Mesenchymal stem cell (in vitro differentiated cells and primary cell): ENCODE results near the gene RFX8.

ENCODE experiments used
- DNase-seq: peaks from one replicate; pipeline ENCODE4 v3.0.0-alpha.2; 2013
- H2AFZ ChIP-seq: one replicate; pipeline ENCODE4 v1.6.1; 2013; ENCODE audit warnings: low read depth, mild to moderate bottlenecking, control low read depth, inconsistent platforms, low read length, moderate library complexity
- H2AK5ac ChIP-seq: 2 replicates; pipeline ENCODE4 v1.6.1; 2013; ENCODE audit warnings: low read length, moderate library complexity, mild to moderate bottlenecking, inconsistent platforms; ENCODE audit not compliant: severe bottlenecking
- H2BK120ac ChIP-seq: one replicate; pipeline ENCODE4 v1.6.1; 2013; ENCODE audit warnings: low read depth, mild to moderate bottlenecking, inconsistent platforms, low read length, moderate library complexity
- H2BK12ac ChIP-seq, 2 experiments: one replicate each; pipeline ENCODE4 v1.6.1; 2013; ENCODE audit warnings: inconsistent platforms in 2 of 2, low read length in 2 of 2, mild to moderate bottlenecking in 2 of 2, moderate library complexity in 2 of 2, control low read depth in 1 of 2
- H2BK15ac ChIP-seq: one replicate; pipeline ENCODE4 v1.6.1; 2013; ENCODE audit warnings: mild to moderate bottlenecking, low read depth, inconsistent platforms; ENCODE audit not compliant: poor library complexity, severe bottlenecking
- H2BK5ac ChIP-seq: 2 replicates; pipeline ENCODE4 v1.6.1; 2013; ENCODE audit warnings: low read depth, mild to moderate bottlenecking, low read length, control low read depth, inconsistent platforms; ENCODE audit not compliant: poor library complexity, severe bottlenecking
- H3K14ac ChIP-seq, 2 experiments: one replicate each; pipeline ENCODE4 v1.6.1; 2013; ENCODE audit warnings: inconsistent platforms in 2 of 2, low read length in 2 of 2, control low read depth in 1 of 2, mild to moderate bottlenecking in 1 of 2, moderate library complexity in 1 of 2
- H3K18ac ChIP-seq, 2 experiments: one replicate each; pipeline ENCODE4 v1.6.1; 2013; ENCODE audit warnings: inconsistent platforms in 2 of 2, low read length in 2 of 2, control low read depth in 1 of 2, low read depth in 1 of 2, mild to moderate bottlenecking in 1 of 2
- H3K23ac ChIP-seq, 2 experiments: one replicate each; pipeline ENCODE4 v1.6.1; 2013; ENCODE audit warnings: inconsistent platforms in 2 of 2, low read length in 2 of 2, mild to moderate bottlenecking in 2 of 2, moderate library complexity in 2 of 2, control low read depth in 1 of 2
- H3K27ac ChIP-seq: 2 replicates; pipeline ENCODE4 v1.5.1; 2013; ENCODE audit warnings: mild to moderate bottlenecking, moderate library complexity, low read length, control low read depth, inconsistent platforms; ENCODE audit not compliant: poor library complexity, severe bottlenecking
- H3K27me3 ChIP-seq, 2 experiments: 2 replicates each; pipeline versions ENCODE4 v1.6.1 to v1.7.0; 2013; ENCODE audit warnings: low read length in 2 of 2, mild to moderate bottlenecking in 2 of 2, moderate library complexity in 2 of 2, control low read depth in 1 of 2, inconsistent platforms in 1 of 2; ENCODE audit not compliant: control insufficient read depth in 1 of 2, insufficient read depth in 1 of 2
- H3K36me3 ChIP-seq, 2 experiments: 2 replicates each; pipeline versions ENCODE4 v1.6.1 to v1.7.0; 2013; ENCODE audit warnings: low read length in 2 of 2, control low read depth in 1 of 2, inconsistent platforms in 1 of 2, low read depth in 1 of 2, mild to moderate bottlenecking in 1 of 2; ENCODE audit not compliant: insufficient read depth in 2 of 2, control insufficient read depth in 1 of 2
- H3K4ac ChIP-seq, 2 experiments: one replicate each; pipeline ENCODE4 v1.6.1; 2013; ENCODE audit warnings: inconsistent platforms in 2 of 2, low read length in 2 of 2, mild to moderate bottlenecking in 2 of 2, moderate library complexity in 2 of 2, control low read depth in 1 of 2, low read depth in 1 of 2
- H3K4me1 ChIP-seq: 2 replicates; pipeline ENCODE4 v1.6.1; 2013; ENCODE audit warnings: low read depth, low read length, control low read depth; ENCODE audit not compliant: control insufficient read depth, insufficient read depth
- H3K4me2 ChIP-seq: 2 replicates; pipeline ENCODE4 v1.6.1; 2013; ENCODE audit warnings: low read length, mild to moderate bottlenecking, inconsistent platforms; ENCODE audit not compliant: poor library complexity, severe bottlenecking
- H3K4me3 ChIP-seq, 2 experiments: 2 replicates each; pipeline versions ENCODE4 v1.5.1 to v1.7.0; 2013; ENCODE audit warnings: low read length in 2 of 2, mild to moderate bottlenecking in 2 of 2, control low read depth in 1 of 2, low read depth in 1 of 2; ENCODE audit not compliant: insufficient read depth in 1 of 2
- H3K79me1 ChIP-seq: replicated peaks from 2 replicates; pipeline ENCODE4 v1.6.1; 2013; ENCODE audit warnings: mild to moderate bottlenecking, control low read depth, low read length, inconsistent platforms; ENCODE audit not compliant: poor library complexity, severe bottlenecking
- H3K9ac ChIP-seq: 2 replicates; pipeline ENCODE4 v1.7.0; 2013; ENCODE audit warnings: mild to moderate bottlenecking, low read length, moderate library complexity
- H3K9me3 ChIP-seq: 2 replicates; pipeline ENCODE4 v1.7.0; 2013; ENCODE audit warnings: mild to moderate bottlenecking, low read length; ENCODE audit not compliant: control insufficient read depth
- H4K8ac ChIP-seq: one replicate; pipeline ENCODE4 v1.6.1; 2013; ENCODE audit warnings: inconsistent platforms, mild to moderate bottlenecking, low read length, moderate library complexity
- H4K91ac ChIP-seq: one replicate; pipeline ENCODE4 v1.6.1; 2013; ENCODE audit warnings: mild to moderate bottlenecking, low read length, inconsistent platforms
- WGBS: methylation state at CpG from one replicate; pipeline ENCODE4 v1.1.7; 2013; ENCODE audit warnings: mixed read lengths; 5-methylcytosine and 5-hydroxymethylcytosine counted together

Gene RFX8

GRCh38 chr2:101428422-101429176 lies 46.3 kb downstream of the RFX8 start:
- H3K14ac ChIP-seq = no peak overlapping the region
- no peak overlapping the region for H2AK5ac ChIP-seq
- H3K36me3 ChIP-seq = peaks cover 0 to 67% of the 10 kb centered on the region in 2 experiments
- no peaks in the 10 kb centered on the region for H3K4me1 ChIP-seq
- H3K27me3 ChIP-seq = no peaks in the 10 kb centered on the region
- no peak overlapping the region for H2BK12ac ChIP-seq
- 78% methylated on average over 7 of the region's 10 CpGs for WGBS
- H2BK120ac ChIP-seq = no peak overlapping the region
- no peaks in the 10 kb centered on the region for H3K79me1 ChIP-seq
- DNase-seq = no peak
- H2BK5ac ChIP-seq = no peak overlapping the region
- no peak overlapping the region for H3K4ac ChIP-seq
- H2BK15ac ChIP-seq = no peak overlapping the region
- no peak overlapping the region for H3K4me3 ChIP-seq
- no peak overlapping the region for H3K18ac ChIP-seq
- H3K23ac ChIP-seq = no peak overlapping the region
- no peak overlapping the region for H3K27ac ChIP-seq
- no peaks in the 10 kb centered on the region for H3K9me3 ChIP-seq
- no peak overlapping the region for H4K8ac ChIP-seq
- H2AFZ ChIP-seq = no peak overlapping the region
- no peak overlapping the region for H3K9ac ChIP-seq
- no peak overlapping the region for H3K4me2 ChIP-seq
- no peak overlapping the region for H4K91ac ChIP-seq

- 92% methylated on average over 13 of the region's 13 CpGs for WGBS
These were observed 47.2 kb downstream of the RFX8 start for GRCh38 chr2:101427743-101428142.

DNA sequence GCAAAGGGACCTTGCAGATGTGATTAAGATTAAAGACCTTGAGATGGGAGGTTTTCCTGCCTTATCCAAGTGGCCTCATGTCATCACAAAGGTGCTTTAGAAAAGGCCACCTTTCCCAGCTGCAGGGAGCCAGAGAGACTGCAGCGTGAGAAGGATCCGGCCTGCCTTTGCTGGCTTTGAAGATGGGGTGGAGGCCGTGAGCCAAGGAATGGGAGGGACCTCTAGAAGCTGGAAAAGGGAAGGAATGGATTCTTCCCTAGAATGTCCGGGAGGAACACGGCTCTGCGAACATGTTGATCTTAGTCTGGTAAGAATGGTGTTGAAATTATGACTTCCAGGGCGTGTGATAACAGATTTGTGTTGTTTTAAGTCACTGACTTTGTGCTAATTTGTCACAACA lies 47.7 kb downstream of the RFX8 start:
- H3K9me3 ChIP-seq = no peaks in the 10 kb centered on the region
- H3K36me3 ChIP-seq = peaks cover 0 to 74% of the 10 kb centered on the region in 2 experiments
- H2BK120ac ChIP-seq = no peak overlapping the region
- H2AFZ ChIP-seq = no peak overlapping the region
- H3K27me3 ChIP-seq = no peaks in the 10 kb centered on the region
- no peak overlapping the region for H2BK15ac ChIP-seq
- H3K4me3 ChIP-seq = no peak overlapping the region
- WGBS = 96% methylated on average over 7 of the region's 7 CpGs
- H3K9ac ChIP-seq = no peak overlapping the region
- no peaks in the 10 kb centered on the region for H3K4me1 ChIP-seq
- H3K14ac ChIP-seq = no peak overlapping the region
- no peak overlapping the region for H3K18ac ChIP-seq
- H3K79me1 ChIP-seq = no peaks in the 10 kb centered on the region
- H4K8ac ChIP-seq = no peak overlapping the region
- H3K23ac ChIP-seq = no peak overlapping the region
- no peak overlapping the region for H4K91ac ChIP-seq
- H2BK12ac ChIP-seq = no peak overlapping the region
- DNase-seq = no peak
- no peak overlapping the region for H3K27ac ChIP-seq
- H2BK5ac ChIP-seq = no peak overlapping the region
- H3K4me2 ChIP-seq = no peak overlapping the region
- no peak overlapping the region for H3K4ac ChIP-seq
- no peak overlapping the region for H2AK5ac ChIP-seq

More at GRCh38 chr2:101427743-101428142, 47.2 kb downstream of the RFX8 start:
- Histone ChIP-seq H2AK5ac (no peak overlapping the region), H3K18ac (no peak overlapping the region), H3K4me1 (no peaks in the 10 kb centered on the region), H3K4ac (no peak overlapping the region), H3K9ac (no peak overlapping the region), H3K27me3 (no peaks in the 10 kb centered on the region), H3K79me1 (no peaks in the 10 kb centered on the region), H3K23ac (no peak overlapping the region), H3K36me3 (peaks cover 0 to 69% of the 10 kb centered on the region in 2 experiments), H4K8ac (no peak overlapping the region), H2AFZ (no peak overlapping the region), H3K9me3 (no peaks in the 10 kb centered on the region), H4K91ac (no peak overlapping the region), H3K27ac (no peak overlapping the region), H3K4me3 (no peak overlapping the region), H2BK12ac (no peak overlapping the region), H2BK120ac (no peak overlapping the region), H3K4me2 (no peak overlapping the region), H2BK5ac (no peak overlapping the region), H2BK15ac (no peak overlapping the region), H3K14ac (no peak overlapping the region)
- DNase-seq = no peak

DNA sequence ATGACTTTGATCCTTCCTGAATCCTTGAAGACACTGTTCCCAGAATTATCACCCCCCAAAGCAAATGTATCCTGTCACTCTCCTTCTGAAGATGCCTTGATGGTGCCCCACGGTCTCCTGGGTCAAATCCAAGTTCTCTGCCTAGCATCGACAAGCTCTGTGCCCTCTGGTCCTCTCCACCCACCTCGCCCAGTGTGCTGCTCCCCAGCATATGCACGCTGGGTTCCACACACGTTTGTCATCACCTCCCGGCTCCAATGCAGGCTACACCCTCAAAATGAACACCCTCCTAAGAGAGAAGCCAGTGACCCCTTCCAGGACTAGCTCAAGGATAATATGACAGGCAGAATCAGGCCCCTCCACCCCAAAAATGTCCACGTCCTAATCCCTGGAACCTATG lies 48.1 kb downstream of the RFX8 start:
- no peaks in the 10 kb centered on the region for H3K27me3 ChIP-seq

More for the DNA sequence above, 48.1 kb downstream of the RFX8 start:
- Histone ChIP-seq H3K4ac (no peak overlapping the region), H2BK5ac (no peak overlapping the region), H3K27ac (no peak overlapping the region), H3K4me1 (no peaks in the 10 kb centered on the region), H3K4me3 (no peak overlapping the region), H3K9me3 (no peaks in the 10 kb centered on the region), H3K79me1 (no peaks in the 10 kb centered on the region), H2BK12ac (no peak overlapping the region), H3K14ac (no peak overlapping the region), H3K4me2 (no peak overlapping the region), H3K36me3 (peaks cover 0 to 78% of the 10 kb centered on the region in 2 experiments), H4K91ac (no peak overlapping the region), H2BK120ac (no peak overlapping the region), H3K18ac (no peak overlapping the region), H3K9ac (no peak overlapping the region), H2BK15ac (no peak overlapping the region), H4K8ac (no peak overlapping the region), H2AK5ac (no peak overlapping the region), H2AFZ (no peak overlapping the region), H3K23ac (no peak overlapping the region)
- WGBS = 93% methylated on average over 7 of the region's 7 CpGs
- no peak for DNase-seq
